OCI-LY7 (cell line): ENCODE data around the gene CCNF.

Experiments
- CTCF ChIP-seq: fragments of 200-600 bp; sonication (generic); conservative IDR thresholded peaks from 2 replicates; pipeline ENCODE4 v1.5.1; 2014; ENCODE audit warnings: mild to moderate bottlenecking, antibody characterized with exemption, low read length, moderate library complexity, mixed read lengths
- EZH2phosphoT487 ChIP-seq: fragments of 200-600 bp; sonication (generic); IDR thresholded peaks from 2 replicates; pipeline ENCODE4 v1.6.1; 2018; ENCODE audit warnings: low read depth, borderline replicate concordance, mild to moderate bottlenecking, mixed run types, antibody characterized with exemption, low read length, moderate library complexity, mixed read lengths

DNA sequence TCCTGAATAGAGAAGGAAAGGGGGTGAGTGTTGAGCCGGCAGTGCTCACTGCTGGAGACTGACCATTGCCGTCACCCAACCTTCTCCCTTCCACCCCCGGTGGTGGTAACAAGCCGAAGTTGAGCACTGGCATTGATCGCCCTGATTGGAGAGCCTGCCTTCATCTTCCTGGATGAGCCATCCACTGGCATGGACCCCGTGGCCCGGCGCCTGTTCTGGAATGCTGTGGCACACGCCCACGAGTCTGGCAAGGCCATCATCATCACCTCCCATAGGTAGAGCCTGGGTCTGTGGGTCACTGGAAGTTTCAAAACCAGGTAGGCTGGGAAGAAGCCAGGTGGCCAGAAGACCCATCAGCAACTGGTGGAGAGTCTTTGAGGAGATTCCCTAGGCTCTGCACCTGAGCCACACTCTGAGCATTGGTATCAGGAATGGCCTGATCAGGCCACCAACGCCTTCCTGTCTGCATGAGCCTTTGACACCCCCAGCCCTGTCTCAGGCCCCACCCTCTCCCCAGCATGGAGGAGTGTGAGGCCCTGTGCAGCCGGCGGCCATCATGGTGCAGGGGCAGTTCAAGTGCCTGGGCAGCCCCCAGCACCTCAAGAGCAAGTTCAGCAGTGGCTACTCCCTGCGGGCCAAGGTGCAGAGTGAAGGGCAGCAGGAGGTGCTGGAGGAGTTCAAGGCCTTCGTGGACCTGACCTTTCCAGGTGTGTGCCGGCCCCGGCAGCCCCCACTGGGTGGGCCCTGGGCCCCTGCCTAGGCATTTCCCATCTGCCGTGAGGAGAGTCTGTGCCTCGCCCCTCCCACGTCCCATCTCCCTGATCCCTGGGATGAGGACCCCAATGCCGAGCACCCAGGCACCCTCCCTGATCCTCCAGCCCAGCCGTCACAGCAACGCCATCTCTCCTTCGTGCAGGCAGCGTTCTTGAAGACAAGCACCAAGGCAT is 4.9 kb upstream of the CCNF start:
- no peak for TF ChIP-seq CTCF
- no peak for TF ChIP-seq EZH2phosphoT487
